Esophagus muscularis mucosa (tissue), 3 donors: Measurements from ENCODE around the gene HHEX.

ENCODE experiments used
- CTCF ChIP-seq, 3 experiments: fragments of 200-600 bp in 2 of 3; fragments of 450-650 bp in 1 of 3; sonication (generic) in 2 of 3; IDR thresholded peaks; one replicate each; pipeline ENCODE4 v1.5.1; 2017 to 2019; ENCODE audit warnings: antibody characterized with exemption in 3 of 3, mild to moderate bottlenecking in 2 of 3, moderate library complexity in 1 of 3
- POLR2AphosphoS5 ChIP-seq, 2 donors: sonication (generic); formaldehyde crosslinking; IDR thresholded peaks; one replicate each; pipeline ENCODE4 v1.6.1; 2017; ENCODE audit warnings: antibody characterized with exemption in 2 of 2

DNA sequence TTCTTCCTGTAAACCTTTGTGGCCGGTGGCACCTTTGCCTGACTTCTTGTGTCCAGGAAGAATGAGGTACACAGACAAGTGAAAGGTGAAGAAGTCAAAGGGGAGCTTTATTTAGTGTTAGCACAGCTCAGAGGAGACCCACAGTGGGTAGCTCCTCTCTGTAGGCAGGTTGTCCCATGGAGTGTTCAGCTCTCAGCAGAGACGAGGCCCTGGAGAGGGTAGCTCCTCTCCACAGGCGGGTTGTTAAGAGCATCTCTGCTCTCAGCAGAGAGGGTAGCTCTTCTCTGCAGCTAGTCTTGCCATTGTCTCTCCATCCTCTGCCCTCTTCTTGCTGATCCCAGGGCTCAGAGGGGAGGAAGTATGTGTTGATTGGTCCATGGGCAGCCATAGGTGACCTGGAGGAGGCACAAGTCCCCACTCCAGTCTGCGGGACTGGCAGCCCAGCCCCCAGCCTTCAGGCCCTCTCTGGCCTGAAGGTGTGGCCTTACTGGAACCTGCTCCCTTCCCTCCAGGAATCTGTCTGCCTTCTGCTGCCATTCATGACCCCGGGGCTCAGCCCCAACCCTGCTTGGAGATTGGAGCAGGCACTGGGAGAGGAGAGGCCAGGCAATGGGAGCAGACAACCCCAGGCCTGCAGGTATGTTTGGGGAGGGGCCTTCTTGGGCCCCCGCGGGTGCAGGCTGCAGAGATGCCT is 24.5 kb downstream of the HHEX start:
- TF ChIP-seq CTCF (IDR thresholded peaks at IDR 0.05) (no peak), POLR2AphosphoS5 (IDR thresholded peaks at IDR 0.05) (no peak)
